Hindlimb muscle (tissue), 1 donor: ENCODE measurements around the gene DNAAF1. TPM values are rescaled to one million over a fixed set of nuclear protein-coding genes. Genes with fewer than 3 reads are reported as not detected.
"Not testable (repeated sequence)": the region's sequence is repeated elsewhere in the genome, so short reads cannot be mapped to it uniquely, and the experiment has no call there.

Source experiments
- DNase-seq: peaks from one replicate; pipeline ENCODE4 v3.0.0-alpha.2; 2013
- polyA plus RNA-seq: library from polyadenylated mRNA; unstranded; fragments of 120-200 nt; gene quantifications from one replicate; pipeline ENCODE4 v1.2.1, GENCODE V29; 2013; ENCODE audit not compliant: insufficient read length

The DNAAF1 gene
- polyA plus RNA-seq, 1 donor, result 0.41 TPM

- DNase-seq, result no peak
Observed at GRCh38 chr16:84212154-84212553, 67.0 kb downstream of the DNAAF1 start.

GRCh38 chr16:84212631-84213030 lies 67.5 kb downstream of the DNAAF1 start:
- no peak for DNase-seq

GRCh38 chr16:84214451-84215066 lies 69.5 kb downstream of the DNAAF1 start:
- no peak for DNase-seq

GRCh38 chr16:84215531-84215930 lies 70.4 kb downstream of the DNAAF1 start:
- no peak for DNase-seq

DNA sequence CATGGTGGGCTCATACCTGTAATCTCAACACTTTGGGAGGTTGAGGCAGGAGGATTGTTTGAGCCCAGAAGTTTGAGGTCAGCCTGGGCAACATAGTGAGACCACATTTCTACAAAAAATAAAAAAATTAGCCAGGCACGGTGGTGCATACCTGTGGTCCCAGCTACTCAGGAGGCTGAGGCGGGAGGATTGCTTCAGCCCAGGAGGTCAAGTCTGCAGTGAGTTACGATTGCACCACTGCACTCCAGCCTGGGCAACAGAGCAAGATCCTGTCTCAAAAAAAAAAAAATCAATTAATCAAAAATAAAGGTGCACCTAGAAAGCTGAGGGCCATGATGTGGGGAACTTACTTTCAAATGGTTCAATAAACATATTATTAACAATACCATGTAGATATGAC lies 71.0 kb downstream of the DNAAF1 start:
- DNase-seq, result not testable (repeated sequence)

DNA sequence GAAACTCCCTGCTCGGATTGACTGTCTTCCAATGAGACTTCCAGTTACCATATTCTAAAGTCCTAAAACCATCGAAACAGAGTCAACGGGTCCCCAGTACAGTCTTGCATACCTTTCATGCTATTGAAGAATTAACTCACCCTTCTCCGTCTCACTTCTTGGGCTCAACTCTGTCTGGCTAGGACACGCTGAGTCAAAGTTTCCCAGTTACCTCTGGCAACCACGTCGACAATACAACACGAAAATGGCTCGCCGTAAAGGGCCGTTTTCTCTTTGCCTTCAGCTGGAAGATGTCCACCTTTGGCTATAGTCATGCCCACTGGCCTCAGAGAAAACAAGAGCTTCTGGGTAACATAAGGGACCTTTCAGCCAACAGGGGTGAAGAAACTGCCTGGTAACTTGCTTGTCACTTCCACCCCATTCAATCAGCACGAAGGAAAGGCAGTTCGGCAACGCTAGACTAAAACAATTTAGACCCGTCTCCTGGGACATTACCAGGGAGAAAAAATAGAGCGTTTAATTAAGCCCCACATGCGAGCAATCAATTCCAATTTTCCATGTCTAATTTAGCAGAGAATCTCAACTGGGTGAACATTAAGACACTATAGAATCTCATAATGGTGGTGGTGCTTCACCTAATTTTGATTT lies 73.2 kb downstream of the DNAAF1 start:
- DNase-seq, result no peak

DNA sequence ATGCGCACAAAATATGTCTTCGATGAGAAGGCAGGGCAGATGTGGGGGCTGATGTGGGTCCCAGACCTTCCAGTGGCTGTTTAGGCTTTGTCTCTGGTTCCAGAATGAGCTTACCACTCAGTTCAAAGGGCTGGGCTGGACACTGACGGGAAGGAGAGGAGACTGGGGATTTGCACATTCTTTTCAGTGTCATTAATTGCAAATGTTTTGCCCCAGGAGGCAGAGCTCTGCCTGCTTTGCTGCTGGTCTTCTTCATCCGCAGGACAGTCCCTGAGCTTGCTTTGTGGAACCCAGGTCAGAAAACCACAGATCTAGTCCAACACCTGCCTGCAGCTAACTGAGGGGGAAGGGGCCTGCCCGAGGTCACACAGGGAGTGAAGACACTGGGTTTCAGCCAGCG lies 73.8 kb downstream of the DNAAF1 start:
- no peak for DNase-seq

DNA sequence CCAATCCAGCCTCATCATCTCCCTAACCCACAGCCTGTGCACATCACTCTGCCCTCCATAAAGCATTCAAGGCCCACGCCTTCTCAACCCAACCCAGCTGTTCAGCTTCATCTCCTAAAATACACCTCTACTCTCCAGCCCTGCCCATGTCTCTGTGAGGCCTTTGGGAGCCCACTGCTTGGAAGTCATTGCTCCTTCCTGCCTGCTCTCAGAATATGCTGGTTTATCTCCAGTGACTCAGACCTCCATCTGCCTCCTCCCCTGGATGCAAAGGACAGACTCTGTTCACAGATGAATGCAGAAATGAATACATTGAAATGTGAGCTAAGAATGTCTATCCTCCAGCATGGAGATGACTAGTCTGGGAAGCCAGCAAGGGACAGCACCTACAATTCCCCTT lies 75.7 kb downstream of the DNAAF1 start:
- no peak for DNase-seq

GRCh38 chr16:84223456-84223855 lies 78.3 kb downstream of the DNAAF1 start:
- DNase-seq, result no peak

- no peak for DNase-seq
Observed at GRCh38 chr16:84224554-84224953, 79.4 kb downstream of the DNAAF1 start.

- DNase-seq, result no peak
Observed at GRCh38 chr16:84225126-84225525, 80.0 kb downstream of the DNAAF1 start.

- DNase-seq, result no peak
Observed at GRCh38 chr16:84225571-84225970, 80.5 kb downstream of the DNAAF1 start.

GRCh38 chr16:84226026-84226425 lies 80.9 kb downstream of the DNAAF1 start:
- no peak for DNase-seq

Other genes starting within 250 kb of the DNAAF1 start
- 5.2 TPM for gene MLYCD, start 246.2 kb upstream of the DNAAF1 start, polyA plus RNA-seq
- 0.53 TPM for gene OSGIN1, start 192.1 kb upstream of the DNAAF1 start, polyA plus RNA-seq
- 0.45 TPM for gene NECAB2, start 177.1 kb upstream of the DNAAF1 start, polyA plus RNA-seq
- gene SLC38A8, start 102.5 kb upstream of the DNAAF1 start, polyA plus RNA-seq, result not detected
- 66.1 TPM for gene MBTPS1, start 28.4 kb upstream of the DNAAF1 start, polyA plus RNA-seq
- gene HSDL1, start 131 bp upstream of the DNAAF1 start, polyA plus RNA-seq, result 13.7 TPM
- gene TAF1C, start 41.7 kb downstream of the DNAAF1 start, polyA plus RNA-seq, result 34.3 TPM
- gene ADAD2, start 45.8 kb downstream of the DNAAF1 start, polyA plus RNA-seq, result 1.4 TPM
- gene KCNG4, start 94.7 kb downstream of the DNAAF1 start, polyA plus RNA-seq, result 0.06 TPM
- 1.1 TPM for gene WFDC1, start 149.6 kb downstream of the DNAAF1 start, polyA plus RNA-seq
- gene ATP2C2, start 223.2 kb downstream of the DNAAF1 start, polyA plus RNA-seq, result 1.4 TPM